Lower lobe of right lung (tissue), 2 donors: Measurements from ENCODE around the gene NR4A3. TPM values are rescaled to one million over a fixed set of nuclear protein-coding genes. Genes with fewer than 3 reads are reported as not detected.

ENCODE experiments used
- ATAC-seq, 2 donors: fragments of 200-7000 bp; cut with Tn5 transposase; one replicate each; pipeline ENCODE4 v1.9.1; 2020 to 2022; ENCODE audit warnings: mild to moderate bottlenecking in 2 of 2, moderate library complexity in 2 of 2
- DNase-seq: peaks from one replicate; pipeline ENCODE4 v3.0.0-alpha.2; 2020
- H3K27ac ChIP-seq: fragments of 200-600 bp; one replicate; pipeline ENCODE4 v1.8.0; 2022
- H3K27me3 ChIP-seq: fragments of 200-600 bp; one replicate; pipeline ENCODE4 v1.8.0; 2022; ENCODE audit warnings: low read depth
- H3K36me3 ChIP-seq: fragments of 200-600 bp; one replicate; pipeline ENCODE4 v1.8.0; 2022; ENCODE audit warnings: mild to moderate bottlenecking
- H3K4me1 ChIP-seq: fragments of 200-600 bp; one replicate; pipeline ENCODE4 v1.8.0; 2022
- H3K4me3 ChIP-seq: fragments of 200-600 bp; one replicate; pipeline ENCODE4 v1.8.0; 2022; ENCODE audit warnings: mild to moderate bottlenecking
- H3K9me3 ChIP-seq: fragments of 200-600 bp; one replicate; pipeline ENCODE4 v1.8.0; 2022
- CTCF ChIP-seq: fragments of 200-600 bp; IDR thresholded peaks from one replicate; pipeline ENCODE4 v1.8.0; 2022; ENCODE audit warnings: antibody characterized with exemption, mild to moderate bottlenecking
- intact Hi-C: fragments of 100-400 bp; cut with DNase I; formaldehyde crosslinking; loops from one replicate; pipeline ENCODE4 v1.11.0; 2022
- total RNA-seq: library from RNA; stranded (reverse); fragmentation: NEBNext Ultra II Directional; extraction: Animal tissue kit (Norgen Biotek cat#: 25700); gene quantifications from one replicate; pipeline ENCODE4 v1.2.1, GENCODE V29; 2021
- donor health status: DM: no; HTN: yes; CAD: no; lungs with severe emphysema.

NR4A3 gene
- total RNA-seq, 1 donor from 2014 or later, result 1.7 TPM

- ATAC-seq (no peak), DNase-seq (no peak)
- Histone ChIP-seq H3K9me3 (no peaks in the 10 kb centered on the region), H3K4me3 (no peak overlapping the region), H3K36me3 (no peaks in the 10 kb centered on the region), H3K4me1 (no peaks in the 10 kb centered on the region), H3K27ac (no peak overlapping the region), H3K27me3 (no peaks in the 10 kb centered on the region)
- intact Hi-C loops, result no loop called here
- no peak for TF ChIP-seq CTCF
These were observed 38.5 kb upstream of the NR4A3 start for GRCh38 chr9:99782962-99783718.

GRCh38 chr9:99783799-99784198 is 37.9 kb upstream of the NR4A3 start:
- no peaks in the 10 kb centered on the region for H3K36me3 ChIP-seq

GRCh38 chr9:99785010-99785590 is 36.6 kb upstream of the NR4A3 start:
- H3K27ac ChIP-seq, result no peak overlapping the region
- H3K36me3 ChIP-seq, result no peaks in the 10 kb centered on the region
- no peak overlapping the region for H3K4me3 ChIP-seq
- H3K27me3 ChIP-seq, result no peaks in the 10 kb centered on the region
- ATAC-seq, result no peak
- TF ChIP-seq CTCF, result no peak
- intact Hi-C loops, result no loop called here
- no peaks in the 10 kb centered on the region for H3K9me3 ChIP-seq
- no peaks in the 10 kb centered on the region for H3K4me1 ChIP-seq
- DNase-seq, result no peak

More at GRCh38 chr9:99783799-99784198, 37.9 kb upstream of the NR4A3 start:
- Histone ChIP-seq H3K27me3 (no peaks in the 10 kb centered on the region), H3K4me1 (no peaks in the 10 kb centered on the region), H3K9me3 (no peaks in the 10 kb centered on the region), H3K4me3 (no peak overlapping the region), H3K27ac (no peak overlapping the region)
- TF ChIP-seq CTCF, result no peak
- intact Hi-C loops, result no loop called here
- ATAC-seq (no peak), DNase-seq (no peak)

DNA sequence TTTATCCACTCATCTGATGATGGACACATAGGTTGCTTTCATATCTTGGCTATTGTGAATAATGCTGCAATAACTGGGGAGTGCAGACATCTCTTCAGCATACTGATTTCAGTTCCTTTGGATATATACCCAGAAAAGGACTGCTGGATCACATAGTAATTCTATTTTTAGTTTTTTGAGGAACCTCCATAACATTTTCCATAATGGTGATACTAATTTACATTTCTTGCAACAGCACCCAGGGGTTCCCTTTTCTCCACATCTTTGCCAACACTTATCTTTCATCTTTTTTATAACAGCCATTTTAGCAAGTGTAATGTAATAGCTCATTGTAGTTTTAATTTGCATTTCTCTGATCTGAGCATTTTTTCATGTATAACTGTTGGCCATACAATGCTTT is 34.1 kb upstream of the NR4A3 start:
- no peak for ATAC-seq
- Histone ChIP-seq H3K4me1 (no peaks in the 10 kb centered on the region), H3K27ac (no peak overlapping the region), H3K9me3 (no peaks in the 10 kb centered on the region), H3K36me3 (no peaks in the 10 kb centered on the region), H3K4me3 (no peak overlapping the region), H3K27me3 (no peaks in the 10 kb centered on the region)
- TF ChIP-seq CTCF, result no peak
- DNase-seq, result no peak
- intact Hi-C loops, result no loop called here

DNA sequence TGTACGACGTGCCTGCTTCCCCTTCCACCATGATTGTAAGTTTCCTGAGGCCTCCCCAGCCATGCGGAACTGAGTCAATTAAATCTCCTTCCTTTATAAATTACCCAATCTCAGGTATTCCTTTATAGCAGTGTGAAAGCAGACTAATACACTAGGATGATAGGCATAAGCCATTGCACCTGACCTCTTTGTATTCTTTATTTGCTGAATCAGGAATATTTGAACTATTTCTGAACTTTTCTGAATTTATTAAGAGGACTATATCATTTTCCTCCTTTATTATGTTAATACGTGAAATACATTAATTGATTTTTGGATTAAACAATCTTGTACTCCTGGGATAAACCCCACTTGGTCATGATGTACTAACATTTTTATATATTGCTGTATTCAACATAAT is 28.2 kb upstream of the NR4A3 start:
- intact Hi-C loops, result no loop called here
- Histone ChIP-seq H3K4me3 (no peak overlapping the region), H3K4me1 (no peaks in the 10 kb centered on the region), H3K27me3 (no peaks in the 10 kb centered on the region), H3K27ac (no peak overlapping the region), H3K36me3 (no peaks in the 10 kb centered on the region), H3K9me3 (no peaks in the 10 kb centered on the region)
- TF ChIP-seq CTCF, result no peak
- ATAC-seq (no peak), DNase-seq (no peak)
